Heart left ventricle (tissue), 16 donors: ENCODE data around the gene CRIP3. TPM values are rescaled to one million over a fixed set of nuclear protein-coding genes. Genes with fewer than 3 reads are reported as not detected.

Experiments used
- ATAC-seq, 4 donors: fragments of 200-7000 bp; cut with Tn5 transposase; one replicate each; pipeline ENCODE4 v1.9.1; 2020 to 2022; ENCODE audit warnings: moderate library complexity in 4 of 4, mild to moderate bottlenecking in 3 of 4, moderate number of reproducible peaks in 1 of 4
- DNase-seq, 5 donors: peaks; one replicate each; pipeline ENCODE4 v3.0.0-alpha.2; 2020
- H3K27ac ChIP-seq, 12 donors: fragments of 200-600 bp; sonication (generic) in 4 of 12; one replicate each; pipeline versions ENCODE4 v1.5.0 to v1.8.0; 2016 to 2022; ENCODE audit warnings: mild to moderate bottlenecking in 2 of 12
- H3K27me3 ChIP-seq, 9 donors: fragments of 200-600 bp; sonication (generic) in 2 of 9; one replicate each; pipeline versions ENCODE4 v1.5.1 to v1.8.0; 2016 to 2022; ENCODE audit warnings: mild to moderate bottlenecking in 3 of 9
- H3K36me3 ChIP-seq, 9 donors: fragments of 200-600 bp; sonication (generic) in 2 of 9; one replicate each; pipeline versions ENCODE4 v1.5.0 to v1.8.0; 2018 to 2022; ENCODE audit warnings: mild to moderate bottlenecking in 2 of 9
- H3K4me1 ChIP-seq, 12 donors: fragments of 200-600 bp; sonication (generic) in 4 of 12; one replicate each; pipeline versions ENCODE4 v1.5.0 to v1.8.0; 2016 to 2022; ENCODE audit warnings: mild to moderate bottlenecking in 3 of 12
- H3K4me3 ChIP-seq, 12 donors: fragments of 200-600 bp; sonication (generic) in 4 of 12; one replicate each; pipeline versions ENCODE4 v1.5.0 to v1.8.0; 2017 to 2022; ENCODE audit warnings: mild to moderate bottlenecking in 9 of 12, moderate library complexity in 4 of 12
- H3K9me3 ChIP-seq, 12 donors: fragments of 200-600 bp; sonication (generic) in 4 of 12; one replicate each; pipeline versions ENCODE4 v1.5.0 to v1.8.0; 2016 to 2022; ENCODE audit warnings: mild to moderate bottlenecking in 1 of 12
- POLR2A ChIP-seq, 2 donors: fragments of 450-650 bp; IDR thresholded peaks; one replicate each; pipeline ENCODE4 v1.6.1; 2017; ENCODE audit warnings: antibody characterized with exemption in 2 of 2, mild to moderate bottlenecking in 2 of 2, moderate library complexity in 2 of 2
- WGBS, 4 donors: extraction: QIAGEN DNeasy Blood & Tissue Kit in 2 of 4; methylation state at CpG; one replicate each; pipeline versions ENCODE4 v1.1.5 to v1.1.7; 2013 to 2018; 5-methylcytosine and 5-hydroxymethylcytosine counted together
- intact Hi-C, 10 donors: fragments of 100-400 bp; cut with DNase I; formaldehyde crosslinking; loops; one replicate each; pipeline versions ENCODE4 v1.11.1 to v1.14.2; 2022
- polyA plus RNA-seq, 2 donors: library from polyadenylated mRNA; stranded (reverse); fragments of 200-250 nt; gene quantifications; one replicate each; pipeline ENCODE4 v1.2.3, GENCODE V29; 2013
- total RNA-seq, 9 donors: library from RNA; depleted of rRNA in 2 of 9; stranded (reverse); fragments of >200 nt in 2 of 9; fragmentation: NEBNext Ultra II Directional in 3 of 9; extraction: Animal tissue kit (Norgen Biotek cat#: 25700) in 3 of 9; gene quantifications; one replicate each; pipeline versions ENCODE4 v1.1.0 to v1.2.4, GENCODE V29; 2016 to 2023
- TF ChIP-seq, protein P1 (sequence below), 12 donors: fragments of 200-600 bp; sonication (generic) in 4 of 12; IDR thresholded peaks; one replicate each; pipeline versions ENCODE4 v1.5.0 to v1.8.0; 2018 to 2022; ENCODE audit warnings: antibody characterized with exemption in 12 of 12, mild to moderate bottlenecking in 5 of 12
- donor health status: ischemic (EF 13 %, LVEDD 7.1; RV severe dilation, severe dysfunction).
- donor health status: healthy with polysubstance abuse.
- donor health status: DM: no; HTN: yes; CAD: no.
- donor health status: DM: no; HTN: no; CAD: no.
- donor health status: ischemic (EF 25% LVEDD 6.9; RV normal size, moderate dysfunction).
- donor health status: ischemic (EF 25% LVEDD 5.7; RV mildly dilated, moderate dysfunction).
- donor health status: healthy.
- donor health status: DM: yes; HTN: yes; CAD: no.
- donor health status: ischemic (EF 35%, LVEDD 5.7; RV mildly dilated, moderate dysfunction).
- donor health status: nonischemic (EF 11% LVEDD 7.7; RV severe dilation, severe dysfunction).
- donor health status: DM: yes; HTN: yes; CAD: no.
- donor health status: PGD.
- donor health status: ischemic (EF 29% LVEDD 5.4; RV normal size, mild dysfunction).
- donor health status: nonischemic (EF 23%, LVEDD 6.1; RV moderate dilation, normal function).

Gene CRIP3
- total and polyA plus RNA-seq, 11 donors, result 3.6 to 66.7 (median 20.9) TPM

DNA sequence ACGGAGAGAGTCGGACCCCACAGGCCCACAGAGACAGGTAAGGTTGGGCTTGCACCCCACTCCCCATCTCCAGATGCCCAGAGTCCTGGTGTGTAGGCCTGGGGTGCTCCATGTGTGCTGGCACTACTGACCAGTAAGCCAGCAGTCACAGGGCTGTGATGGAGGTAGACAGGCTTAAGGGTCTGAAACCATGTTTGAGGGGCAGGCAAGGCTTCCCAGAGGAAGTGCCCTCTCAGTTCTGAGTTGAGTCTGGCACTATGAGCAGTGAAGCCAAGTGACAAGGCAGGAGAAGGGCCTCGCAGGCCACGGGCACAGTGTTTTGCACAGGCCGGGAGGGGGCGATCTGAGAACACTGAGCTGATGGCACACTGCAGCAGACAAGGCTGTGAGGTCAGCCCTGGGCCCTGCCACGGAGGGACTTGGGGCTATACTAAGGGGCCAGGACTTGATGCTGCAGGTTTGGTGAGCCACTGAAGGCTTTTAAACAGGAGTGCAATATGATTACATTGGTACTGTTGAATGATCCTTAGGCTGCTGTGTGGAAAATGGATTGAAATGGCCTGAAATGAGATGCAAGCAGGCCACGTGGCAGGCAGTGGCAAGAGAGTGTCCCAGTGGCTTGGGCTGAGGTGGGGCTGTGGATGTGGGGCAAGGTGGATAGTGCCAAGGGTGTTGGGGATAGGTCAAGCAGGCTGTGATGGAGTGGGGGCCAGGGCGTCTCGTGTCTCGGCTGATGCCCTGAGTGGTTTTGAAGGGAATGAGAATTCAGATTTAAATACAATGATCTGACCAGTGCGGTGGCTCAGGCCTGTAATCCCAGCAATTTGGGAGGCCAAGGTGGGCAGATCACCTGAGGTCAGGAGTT, 45.1 kb downstream of the CRIP3 start:
- no peak overlapping the region for H3K27ac ChIP-seq
- H3K36me3 ChIP-seq, result no peaks in the 10 kb centered on the region
- H3K4me1 ChIP-seq, result peaks cover 0 to 25% (median 10%) of the 10 kb centered on the region in 12 donors
- H3K4me3 ChIP-seq, result no peak overlapping the region
- H3K27me3 ChIP-seq, result peaks cover 0 to 6% (median 0%) of the 10 kb centered on the region in 9 donors
- DNase-seq (peak; percentile 74 to 88 (median 80)), ATAC-seq (peak; percentile 67 to 84 (median 80))
- H3K9me3 ChIP-seq, result no peaks in the 10 kb centered on the region
- intact Hi-C loops, result loop anchor here (1.0 to 10.0 kb wide), 8 partner anchors 69 to 244 kb away; no protein-coding TSS in a partner anchor
- WGBS, 4 donors, result 52 to 59% (median 56%) methylated on average over 10 to 12 of the region's 12 CpGs
- no peak for TF ChIP-seq POLR2A (IDR thresholded peaks at IDR 0.05)
- TF ChIP-seq, protein P1, sequence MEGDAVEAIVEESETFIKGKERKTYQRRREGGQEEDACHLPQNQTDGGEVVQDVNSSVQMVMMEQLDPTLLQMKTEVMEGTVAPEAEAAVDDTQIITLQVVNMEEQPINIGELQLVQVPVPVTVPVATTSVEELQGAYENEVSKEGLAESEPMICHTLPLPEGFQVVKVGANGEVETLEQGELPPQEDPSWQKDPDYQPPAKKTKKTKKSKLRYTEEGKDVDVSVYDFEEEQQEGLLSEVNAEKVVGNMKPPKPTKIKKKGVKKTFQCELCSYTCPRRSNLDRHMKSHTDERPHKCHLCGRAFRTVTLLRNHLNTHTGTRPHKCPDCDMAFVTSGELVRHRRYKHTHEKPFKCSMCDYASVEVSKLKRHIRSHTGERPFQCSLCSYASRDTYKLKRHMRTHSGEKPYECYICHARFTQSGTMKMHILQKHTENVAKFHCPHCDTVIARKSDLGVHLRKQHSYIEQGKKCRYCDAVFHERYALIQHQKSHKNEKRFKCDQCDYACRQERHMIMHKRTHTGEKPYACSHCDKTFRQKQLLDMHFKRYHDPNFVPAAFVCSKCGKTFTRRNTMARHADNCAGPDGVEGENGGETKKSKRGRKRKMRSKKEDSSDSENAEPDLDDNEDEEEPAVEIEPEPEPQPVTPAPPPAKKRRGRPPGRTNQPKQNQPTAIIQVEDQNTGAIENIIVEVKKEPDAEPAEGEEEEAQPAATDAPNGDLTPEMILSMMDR (IDR thresholded peaks at IDR 0.05), result peak; percentile 58 to 77 (median 68)

DNA sequence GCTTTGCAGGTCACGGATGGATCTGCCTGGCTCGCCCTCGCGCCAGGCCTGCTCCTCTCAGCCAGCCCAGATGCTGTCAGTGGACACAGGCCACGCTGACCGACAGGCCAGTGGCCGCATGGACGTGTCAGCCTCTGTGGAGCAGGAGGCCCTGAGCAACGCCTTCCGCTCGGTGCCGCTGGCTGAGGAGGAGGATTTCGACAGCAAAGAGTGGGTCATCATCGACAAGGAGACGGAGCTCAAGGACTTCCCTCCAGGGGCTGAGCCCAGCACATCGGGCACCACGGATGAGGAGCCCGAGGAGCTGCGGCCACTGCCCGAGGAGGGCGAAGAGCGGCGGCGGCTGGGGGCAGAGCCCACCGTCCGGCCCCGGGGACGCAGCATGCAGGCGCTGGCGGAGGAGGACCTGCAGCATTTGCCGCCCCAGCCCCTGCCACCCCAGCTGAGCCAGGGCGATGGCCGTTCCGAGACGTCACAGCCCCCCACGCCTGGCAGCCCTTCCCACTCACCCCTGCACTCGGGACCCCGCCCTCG, 45.8 kb downstream of the CRIP3 start:
- no peak overlapping the region for H3K4me3 ChIP-seq
- ATAC-seq (no peak), DNase-seq (peak in 1 of 5 donors; percentile 51)
- WGBS, 4 donors, result 83 to 94% (median 89%) methylated on average over 13 to 39 of the region's 39 CpGs
- H3K27ac ChIP-seq, result no peak overlapping the region
- intact Hi-C loops, result loop anchor here (1.0 to 10.0 kb wide), 7 partner anchors 69 to 244 kb away; no protein-coding TSS in a partner anchor
- no peaks in the 10 kb centered on the region for H3K36me3 ChIP-seq
- TF ChIP-seq, protein P1 (IDR thresholded peaks at IDR 0.05), result no peak
- no peak for TF ChIP-seq POLR2A (IDR thresholded peaks at IDR 0.05)
- H3K4me1 ChIP-seq, result peaks cover 0 to 18% (median 4%) of the 10 kb centered on the region in 12 donors
- no peaks in the 10 kb centered on the region for H3K27me3 ChIP-seq
- no peaks in the 10 kb centered on the region for H3K9me3 ChIP-seq

DNA sequence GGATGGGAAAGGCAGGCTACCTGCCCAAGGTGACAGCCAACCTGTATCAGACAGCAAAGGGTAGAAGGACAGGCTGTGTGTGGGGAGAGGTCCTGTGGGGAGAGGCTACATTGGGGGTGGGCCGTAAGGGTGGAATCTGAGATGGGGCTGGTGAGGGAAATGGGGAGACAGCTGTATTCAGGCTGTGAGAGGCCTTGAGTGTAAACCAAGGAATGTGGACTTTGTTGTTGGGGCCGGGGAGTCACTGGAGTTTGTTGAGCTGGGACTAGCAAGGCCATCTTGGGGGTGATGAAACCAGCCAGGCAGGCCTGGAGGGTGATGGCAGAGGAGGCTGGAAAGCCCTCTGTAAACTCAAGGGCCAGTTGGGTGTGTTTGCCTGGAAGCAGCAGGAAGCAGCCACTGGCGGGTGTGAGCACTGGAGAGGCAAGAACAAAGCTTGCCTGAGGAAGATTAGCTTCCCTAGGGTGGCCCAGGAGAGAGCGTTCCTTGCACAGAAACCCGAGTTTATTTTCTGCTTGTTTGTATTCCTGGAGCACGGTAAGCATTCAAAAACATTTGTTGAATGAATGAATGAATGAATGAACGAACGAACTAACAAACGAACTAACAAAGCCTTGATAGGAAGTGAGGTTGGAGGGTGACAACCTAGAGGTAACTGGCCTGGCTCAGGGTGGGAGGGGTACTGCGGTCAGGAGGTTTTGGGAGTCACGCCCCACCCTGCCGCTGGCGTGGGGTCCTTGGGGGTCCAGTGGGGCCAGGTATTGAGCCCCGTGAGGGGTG, 46.4 kb downstream of the CRIP3 start:
- TF ChIP-seq, protein P1 (IDR thresholded peaks at IDR 0.05), result no peak
- TF ChIP-seq POLR2A (IDR thresholded peaks at IDR 0.05), result no peak
- ATAC-seq, result peak in 1 of 4 donors; percentile 31
- no peak overlapping the region for H3K27ac ChIP-seq
- no peak overlapping the region for H3K4me3 ChIP-seq
- peaks cover 0 to 12% (median 0%) of the 10 kb centered on the region in 12 donors for H3K4me1 ChIP-seq
- H3K9me3 ChIP-seq, result no peaks in the 10 kb centered on the region
- no peaks in the 10 kb centered on the region for H3K36me3 ChIP-seq
- 79 to 91% (median 83%) methylated on average over 14 of the region's 14 CpGs for WGBS, 4 donors
- intact Hi-C loops, result loop anchor here (2.0 to 10.0 kb wide), 6 partner anchors 70 to 245 kb away; no protein-coding TSS in a partner anchor
- H3K27me3 ChIP-seq, result no peaks in the 10 kb centered on the region
- DNase-seq, result peak in 1 of 5 donors; percentile 26
